ENCODE results near the gene SF3A1.

GRCh38 chr22:30393885-30394284 lies 37.2 kb upstream of the SF3A1 start:
- TF ChIP-seq, protein P1, sequence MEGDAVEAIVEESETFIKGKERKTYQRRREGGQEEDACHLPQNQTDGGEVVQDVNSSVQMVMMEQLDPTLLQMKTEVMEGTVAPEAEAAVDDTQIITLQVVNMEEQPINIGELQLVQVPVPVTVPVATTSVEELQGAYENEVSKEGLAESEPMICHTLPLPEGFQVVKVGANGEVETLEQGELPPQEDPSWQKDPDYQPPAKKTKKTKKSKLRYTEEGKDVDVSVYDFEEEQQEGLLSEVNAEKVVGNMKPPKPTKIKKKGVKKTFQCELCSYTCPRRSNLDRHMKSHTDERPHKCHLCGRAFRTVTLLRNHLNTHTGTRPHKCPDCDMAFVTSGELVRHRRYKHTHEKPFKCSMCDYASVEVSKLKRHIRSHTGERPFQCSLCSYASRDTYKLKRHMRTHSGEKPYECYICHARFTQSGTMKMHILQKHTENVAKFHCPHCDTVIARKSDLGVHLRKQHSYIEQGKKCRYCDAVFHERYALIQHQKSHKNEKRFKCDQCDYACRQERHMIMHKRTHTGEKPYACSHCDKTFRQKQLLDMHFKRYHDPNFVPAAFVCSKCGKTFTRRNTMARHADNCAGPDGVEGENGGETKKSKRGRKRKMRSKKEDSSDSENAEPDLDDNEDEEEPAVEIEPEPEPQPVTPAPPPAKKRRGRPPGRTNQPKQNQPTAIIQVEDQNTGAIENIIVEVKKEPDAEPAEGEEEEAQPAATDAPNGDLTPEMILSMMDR (conservative IDR thresholded peaks at IDR 0.05 in 1 of 2, IDR thresholded peaks at IDR 0.05 in 1 of 2; ENCODE audit: extremely low read depth in 1 of 2, insufficient read depth in 1 of 2, low read depth in 1 of 2, low read length in 2 of 2) = no peak
- no peak for TF ChIP-seq EZH2 (IDR thresholded peaks at IDR 0.05; ENCODE audit: borderline replicate concordance, low read length)

Measured in mammary epithelial cell (primary cell).